Keratinocyte (primary cell): Measurements from ENCODE around the gene PNPLA7.

Experiments
- EZH2 ChIP-seq: IDR thresholded peaks from one replicate; pipeline ENCODE4 v1.6.1; 2012; ENCODE audit warnings: inconsistent platforms, mild to moderate bottlenecking, low read length, moderate library complexity
- TF ChIP-seq, protein P1 (sequence below), 3 experiments: IDR thresholded peaks in 1 of 3; conservative IDR thresholded peaks in 1 of 3; optimal IDR thresholded peaks in 1 of 3; 2 replicates in 2 of 3; 3 replicates in 1 of 3; pipeline versions ENCODE3 to v1.5.1; 2011; ENCODE audit warnings: low read length in 3 of 3, mild to moderate bottlenecking in 3 of 3, moderate library complexity in 2 of 3, control low read depth in 1 of 3, inconsistent platforms in 1 of 3; ENCODE audit not compliant: insufficient read depth in 2 of 3; ENCODE audit errors: extremely low read depth in 1 of 3

DNA sequence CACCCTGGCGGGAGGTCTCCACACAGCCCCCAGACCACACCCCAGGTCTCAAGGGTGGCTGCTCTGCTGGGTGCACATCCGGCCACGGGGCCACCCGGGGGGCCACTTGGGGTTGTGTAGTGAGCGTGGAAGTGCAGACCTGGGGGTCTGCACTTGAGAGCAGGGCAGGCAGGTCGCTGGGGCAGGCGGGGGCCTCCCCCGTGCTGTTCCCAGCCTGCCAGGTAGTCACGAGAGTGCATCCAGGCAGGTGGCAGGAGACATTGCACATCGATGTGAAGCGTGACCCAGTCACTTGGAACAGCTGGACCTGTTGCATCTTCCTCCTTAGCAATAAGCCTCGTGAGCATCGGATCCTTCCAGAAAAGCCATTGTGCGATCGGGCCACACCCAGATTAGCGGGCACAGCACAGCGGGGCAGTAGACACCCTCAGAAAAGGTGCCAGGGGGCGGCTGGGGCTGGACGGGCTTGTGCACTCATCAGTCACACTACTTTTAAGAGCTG lies 104.2 kb downstream of the PNPLA7 start:
- TF ChIP-seq, protein P1, sequence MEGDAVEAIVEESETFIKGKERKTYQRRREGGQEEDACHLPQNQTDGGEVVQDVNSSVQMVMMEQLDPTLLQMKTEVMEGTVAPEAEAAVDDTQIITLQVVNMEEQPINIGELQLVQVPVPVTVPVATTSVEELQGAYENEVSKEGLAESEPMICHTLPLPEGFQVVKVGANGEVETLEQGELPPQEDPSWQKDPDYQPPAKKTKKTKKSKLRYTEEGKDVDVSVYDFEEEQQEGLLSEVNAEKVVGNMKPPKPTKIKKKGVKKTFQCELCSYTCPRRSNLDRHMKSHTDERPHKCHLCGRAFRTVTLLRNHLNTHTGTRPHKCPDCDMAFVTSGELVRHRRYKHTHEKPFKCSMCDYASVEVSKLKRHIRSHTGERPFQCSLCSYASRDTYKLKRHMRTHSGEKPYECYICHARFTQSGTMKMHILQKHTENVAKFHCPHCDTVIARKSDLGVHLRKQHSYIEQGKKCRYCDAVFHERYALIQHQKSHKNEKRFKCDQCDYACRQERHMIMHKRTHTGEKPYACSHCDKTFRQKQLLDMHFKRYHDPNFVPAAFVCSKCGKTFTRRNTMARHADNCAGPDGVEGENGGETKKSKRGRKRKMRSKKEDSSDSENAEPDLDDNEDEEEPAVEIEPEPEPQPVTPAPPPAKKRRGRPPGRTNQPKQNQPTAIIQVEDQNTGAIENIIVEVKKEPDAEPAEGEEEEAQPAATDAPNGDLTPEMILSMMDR (optimal IDR thresholded peaks at IDR 0.05 in 1 of 3, IDR thresholded peaks at IDR 0.05 in 1 of 3, conservative IDR thresholded peaks at IDR 0.05 in 1 of 3; ENCODE audit: extremely low read depth in 1 of 3, insufficient read depth in 2 of 3, low read length in 3 of 3) = no peak
- no peak for TF ChIP-seq EZH2
